T-helper 2 cell treated with Interferon-gamma antibody and Interleukin-4, amounts not matched to agents 5 μg/mL and 100 μg/mL, for 36 hours (primary cell): ENCODE measurements around the gene GPR141.

Experiments used
- DNase-seq: peaks from one replicate; pipeline ENCODE4 v3.0.0; 2021; ENCODE audit warnings: low spot score
- H3K27ac Mint-ChIP-seq: one replicate; pipeline ENCODE4 v1.8.0; 2021; ENCODE audit warnings: mild to moderate bottlenecking, mixed read lengths
- H3K27me3 Mint-ChIP-seq: one replicate; pipeline ENCODE4 v1.8.0; 2021; ENCODE audit warnings: low read depth, mixed read lengths
- H3K36me3 Mint-ChIP-seq: one replicate; pipeline ENCODE4 v1.8.0; 2021; ENCODE audit warnings: low read depth, mixed read lengths
- H3K4me1 Mint-ChIP-seq: one replicate; pipeline ENCODE4 v1.8.0; 2021; ENCODE audit warnings: low read depth, mixed read lengths
- H3K4me3 Mint-ChIP-seq: one replicate; pipeline ENCODE4 v1.8.0; 2022; ENCODE audit warnings: mild to moderate bottlenecking, moderate library complexity, mixed read lengths
- H3K9me3 Mint-ChIP-seq: one replicate; pipeline ENCODE4 v1.8.0; 2021; ENCODE audit warnings: mixed read lengths

Gene GPR141

GRCh38 chr7:37669818-37670217, 13.7 kb upstream of the GPR141 start:
- Mint-ChIP-seq H3K9me3 (no peaks in the 10 kb centered on the region), H3K4me3 (no peak overlapping the region), H3K4me1 (no peaks in the 10 kb centered on the region), H3K36me3 (no peaks in the 10 kb centered on the region), H3K27me3 (peaks cover 22% of the 10 kb centered on the region), H3K27ac (no peak overlapping the region)
- no peak for DNase-seq

GRCh38 chr7:37670436-37670835, 13.1 kb upstream of the GPR141 start:
- Mint-ChIP-seq H3K4me3 (no peak overlapping the region), H3K27me3 (peaks cover 25% of the 10 kb centered on the region), H3K9me3 (no peaks in the 10 kb centered on the region), H3K4me1 (no peaks in the 10 kb centered on the region), H3K36me3 (no peaks in the 10 kb centered on the region), H3K27ac (no peak overlapping the region)
- DNase-seq = no peak

GRCh38 chr7:37671876-37672275, 11.7 kb upstream of the GPR141 start:
- no peak overlapping the region for H3K27ac Mint-ChIP-seq
- H3K27me3 Mint-ChIP-seq = peaks cover 26% of the 10 kb centered on the region
- H3K4me3 Mint-ChIP-seq = no peak overlapping the region
- no peaks in the 10 kb centered on the region for H3K36me3 Mint-ChIP-seq
- H3K4me1 Mint-ChIP-seq = no peaks in the 10 kb centered on the region
- DNase-seq = no peak
- no peaks in the 10 kb centered on the region for H3K9me3 Mint-ChIP-seq

GRCh38 chr7:37672926-37673325, 10.6 kb upstream of the GPR141 start:
- H3K36me3 Mint-ChIP-seq = no peaks in the 10 kb centered on the region
- no peak for DNase-seq
- H3K4me3 Mint-ChIP-seq = no peak overlapping the region
- no peak overlapping the region for H3K27ac Mint-ChIP-seq
- peaks cover 28% of the 10 kb centered on the region for H3K27me3 Mint-ChIP-seq
- no peaks in the 10 kb centered on the region for H3K4me1 Mint-ChIP-seq
- no peaks in the 10 kb centered on the region for H3K9me3 Mint-ChIP-seq

GRCh38 chr7:37673523-37673922, 10.0 kb upstream of the GPR141 start:
- Mint-ChIP-seq H3K4me1 (no peaks in the 10 kb centered on the region), H3K27me3 (peaks cover 28% of the 10 kb centered on the region), H3K36me3 (no peaks in the 10 kb centered on the region), H3K4me3 (no peak overlapping the region), H3K27ac (no peak overlapping the region), H3K9me3 (no peaks in the 10 kb centered on the region)
- no peak for DNase-seq

GRCh38 chr7:37674531-37674930, 9.0 kb upstream of the GPR141 start:
- no peak overlapping the region for H3K27ac Mint-ChIP-seq
- H3K4me3 Mint-ChIP-seq = no peak overlapping the region
- DNase-seq = no peak
- H3K9me3 Mint-ChIP-seq = no peaks in the 10 kb centered on the region
- no peaks in the 10 kb centered on the region for H3K36me3 Mint-ChIP-seq
- no peaks in the 10 kb centered on the region for H3K4me1 Mint-ChIP-seq
- peaks cover 30% of the 10 kb centered on the region for H3K27me3 Mint-ChIP-seq

GRCh38 chr7:37675749-37676148, 7.8 kb upstream of the GPR141 start:
- no peak overlapping the region for H3K4me3 Mint-ChIP-seq
- no peaks in the 10 kb centered on the region for H3K4me1 Mint-ChIP-seq
- no peak for DNase-seq
- H3K27me3 Mint-ChIP-seq = peaks cover 29% of the 10 kb centered on the region
- no peak overlapping the region for H3K27ac Mint-ChIP-seq
- H3K36me3 Mint-ChIP-seq = no peaks in the 10 kb centered on the region
- H3K9me3 Mint-ChIP-seq = no peaks in the 10 kb centered on the region

- Mint-ChIP-seq H3K27ac (no peak overlapping the region), H3K4me3 (no peak overlapping the region), H3K4me1 (peaks cover 2% of the 10 kb centered on the region)
Measured at GRCh38 chr7:37684927-37685326, 1.4 kb downstream of the GPR141 start.

GRCh38 chr7:37686556-37687345, 3.2 kb downstream of the GPR141 start:
- H3K27me3 Mint-ChIP-seq = peaks cover 13% of the 10 kb centered on the region
- H3K9me3 Mint-ChIP-seq = peaks cover 4% of the 10 kb centered on the region
- H3K4me1 Mint-ChIP-seq = peaks cover 2% of the 10 kb centered on the region
- H3K36me3 Mint-ChIP-seq = no peaks in the 10 kb centered on the region
- H3K4me3 Mint-ChIP-seq = no peak overlapping the region
- H3K27ac Mint-ChIP-seq = no peak overlapping the region
- no peak for DNase-seq

More at GRCh38 chr7:37684927-37685326, 1.4 kb downstream of the GPR141 start:
- DNase-seq = no peak
- H3K9me3 Mint-ChIP-seq = no peaks in the 10 kb centered on the region
- H3K27me3 Mint-ChIP-seq = peaks cover 9% of the 10 kb centered on the region
- H3K36me3 Mint-ChIP-seq = no peaks in the 10 kb centered on the region

- Mint-ChIP-seq H3K4me1 (no peaks in the 10 kb centered on the region), H3K36me3 (no peaks in the 10 kb centered on the region), H3K27me3 (peaks cover 7% of the 10 kb centered on the region), H3K4me3 (no peak overlapping the region), H3K27ac (no peak overlapping the region), H3K9me3 (peaks cover 5% of the 10 kb centered on the region)
- no peak for DNase-seq
Measured at GRCh38 chr7:37690206-37690605, 6.6 kb downstream of the GPR141 start.

GRCh38 chr7:37694208-37695094, 10.9 kb downstream of the GPR141 start:
- Mint-ChIP-seq H3K4me1 (no peaks in the 10 kb centered on the region), H3K27me3 (peaks cover 7% of the 10 kb centered on the region), H3K9me3 (peaks cover 5% of the 10 kb centered on the region), H3K36me3 (no peaks in the 10 kb centered on the region), H3K4me3 (no peak overlapping the region), H3K27ac (no peak overlapping the region)
- no peak for DNase-seq

- H3K36me3 Mint-ChIP-seq = no peaks in the 10 kb centered on the region
- H3K27me3 Mint-ChIP-seq = peaks cover 5% of the 10 kb centered on the region
- H3K4me1 Mint-ChIP-seq = peaks cover 3% of the 10 kb centered on the region
- no peak overlapping the region for H3K27ac Mint-ChIP-seq
- H3K4me3 Mint-ChIP-seq = no peak overlapping the region
- H3K9me3 Mint-ChIP-seq = no peaks in the 10 kb centered on the region
- no peak for DNase-seq
Measured at GRCh38 chr7:37698276-37698675, 14.7 kb downstream of the GPR141 start.

GRCh38 chr7:37698782-37699181, 15.2 kb downstream of the GPR141 start:
- DNase-seq = no peak
- no peaks in the 10 kb centered on the region for H3K36me3 Mint-ChIP-seq
- no peak overlapping the region for H3K4me3 Mint-ChIP-seq
- peaks cover 5% of the 10 kb centered on the region for H3K4me1 Mint-ChIP-seq
- no peak overlapping the region for H3K27ac Mint-ChIP-seq
- no peaks in the 10 kb centered on the region for H3K9me3 Mint-ChIP-seq
- peaks cover 5% of the 10 kb centered on the region for H3K27me3 Mint-ChIP-seq

- no peaks in the 10 kb centered on the region for H3K36me3 Mint-ChIP-seq
- DNase-seq = no peak
- no peaks in the 10 kb centered on the region for H3K9me3 Mint-ChIP-seq
- H3K4me3 Mint-ChIP-seq = no peak overlapping the region
- H3K27me3 Mint-ChIP-seq = peaks cover 5% of the 10 kb centered on the region
- H3K27ac Mint-ChIP-seq = no peak overlapping the region
- H3K4me1 Mint-ChIP-seq = peaks cover 5% of the 10 kb centered on the region
Measured at GRCh38 chr7:37701769-37702168, 18.2 kb downstream of the GPR141 start.
